ENCODE measurements around the gene HAO1.

HAO1 gene

GRCh38 chr20:7866285-7866684 lies 74.0 kb downstream of the HAO1 start:
- Histone ChIP-seq H3K9ac (ENCODE audit: low read depth, low read length, poor library complexity, severe bottlenecking) (no peak overlapping the region), H3K9me2 (replicated peaks; ENCODE audit: low read depth, low read length) (no peaks in the 10 kb centered on the region), H3K4me1 (ENCODE audit: insufficient read depth, low read length, poor library complexity, severe bottlenecking) (no peaks in the 10 kb centered on the region), H3F3A (ENCODE audit: low read depth) (no peaks in the 10 kb centered on the region), H3K79me2 (ENCODE audit: insufficient read depth, low read length) (no peaks in the 10 kb centered on the region), H3K4me3 (ENCODE audit: low read length, poor library complexity, severe bottlenecking) (no peak overlapping the region), H3K36me3 (ENCODE audit: insufficient read depth, low read length) (no peaks in the 10 kb centered on the region), H4K20me1 (ENCODE audit: insufficient read depth, low read length, poor library complexity, severe bottlenecking) (no peaks in the 10 kb centered on the region), H2AFZ (ENCODE audit: low read length) (no peak overlapping the region), H3K4me2 (ENCODE audit: low read depth, low read length, poor library complexity, severe bottlenecking) (no peak overlapping the region), H3K9me3 (ENCODE audit: insufficient read depth, low read depth, low read length) (no peaks in the 10 kb centered on the region), H3K27me3 (ENCODE audit: insufficient read depth, low read length, poor library complexity, severe bottlenecking) (no peaks in the 10 kb centered on the region)
- no peak for TF ChIP-seq EZH2phosphoT487 (IDR thresholded peaks at IDR 0.05; ENCODE audit: borderline replicate concordance)
- no peak for TF ChIP-seq CTCF (conservative IDR thresholded peaks at IDR 0.05; ENCODE audit: low read length)

GRCh38 chr20:7859356-7859802 lies 80.9 kb downstream of the HAO1 start:
- no peak overlapping the region for H3K4me3 ChIP-seq (ENCODE audit: low read length, poor library complexity, severe bottlenecking)
- no peaks in the 10 kb centered on the region for H3K27me3 ChIP-seq (ENCODE audit: insufficient read depth, low read length, poor library complexity, severe bottlenecking)
- H2AFZ ChIP-seq (ENCODE audit: low read length), result no peak overlapping the region
- TF ChIP-seq EZH2phosphoT487 (IDR thresholded peaks at IDR 0.05; ENCODE audit: borderline replicate concordance) (no peak), CTCF (conservative IDR thresholded peaks at IDR 0.05; ENCODE audit: low read length) (peak; percentile 91)
- no peaks in the 10 kb centered on the region for H3K36me3 ChIP-seq (ENCODE audit: insufficient read depth, low read length)
- no peaks in the 10 kb centered on the region for H4K20me1 ChIP-seq (ENCODE audit: insufficient read depth, low read length, poor library complexity, severe bottlenecking)
- H3K4me1 ChIP-seq (ENCODE audit: insufficient read depth, low read length, poor library complexity, severe bottlenecking), result no peaks in the 10 kb centered on the region
- no peaks in the 10 kb centered on the region for H3K9me2 ChIP-seq (replicated peaks; ENCODE audit: low read depth, low read length)
- H3F3A ChIP-seq (ENCODE audit: low read depth), result no peaks in the 10 kb centered on the region
- H3K9me3 ChIP-seq (ENCODE audit: insufficient read depth, low read depth, low read length), result no peaks in the 10 kb centered on the region
- H3K4me2 ChIP-seq (ENCODE audit: low read depth, low read length, poor library complexity, severe bottlenecking), result no peak overlapping the region
- no peak overlapping the region for H3K9ac ChIP-seq (ENCODE audit: low read depth, low read length, poor library complexity, severe bottlenecking)
- H3K79me2 ChIP-seq (ENCODE audit: insufficient read depth, low read length), result no peaks in the 10 kb centered on the region

GRCh38 chr20:7858734-7859250 lies 81.5 kb downstream of the HAO1 start:
- Histone ChIP-seq H3K36me3 (ENCODE audit: insufficient read depth, low read length) (no peaks in the 10 kb centered on the region), H3K27me3 (ENCODE audit: insufficient read depth, low read length, poor library complexity, severe bottlenecking) (no peaks in the 10 kb centered on the region), H3K79me2 (ENCODE audit: insufficient read depth, low read length) (no peaks in the 10 kb centered on the region), H2AFZ (ENCODE audit: low read length) (no peak overlapping the region), H3K9ac (ENCODE audit: low read depth, low read length, poor library complexity, severe bottlenecking) (no peak overlapping the region), H3K4me1 (ENCODE audit: insufficient read depth, low read length, poor library complexity, severe bottlenecking) (no peaks in the 10 kb centered on the region), H3K4me3 (ENCODE audit: low read length, poor library complexity, severe bottlenecking) (no peak overlapping the region), H3K9me2 (replicated peaks; ENCODE audit: low read depth, low read length) (no peaks in the 10 kb centered on the region), H3F3A (ENCODE audit: low read depth) (no peaks in the 10 kb centered on the region), H3K4me2 (ENCODE audit: low read depth, low read length, poor library complexity, severe bottlenecking) (no peak overlapping the region), H3K9me3 (ENCODE audit: insufficient read depth, low read depth, low read length) (no peaks in the 10 kb centered on the region), H4K20me1 (ENCODE audit: insufficient read depth, low read length, poor library complexity, severe bottlenecking) (no peaks in the 10 kb centered on the region)
- no peak for TF ChIP-seq CTCF (conservative IDR thresholded peaks at IDR 0.05; ENCODE audit: low read length)
- no peak for TF ChIP-seq EZH2phosphoT487 (IDR thresholded peaks at IDR 0.05; ENCODE audit: borderline replicate concordance)

Data from Loucy (cell line).